Activated CD4-positive, alpha-beta T cell treated with anti-CD3 and anti-CD28 coated beads for 36 hours (primary cell): Measurements from ENCODE around the gene ECHDC3. TPM values are rescaled to one million over a fixed set of nuclear protein-coding genes. Genes with fewer than 3 reads are reported as not detected.
A peak's percentile ranks its signal among the peaks of the same experiment; 100 is the strongest.

Source experiments
- ATAC-seq: fragments of 200-7000 bp; cut with Tn5 transposase; one replicate; pipeline ENCODE4 v1.10.0; 2021; ENCODE audit warnings: mild to moderate bottlenecking, moderate library complexity
- CTCF ChIA-PET: fragments of 350-600 bp; sonication (Branson Sonifier 250); formaldehyde crosslinking; loops from one replicate; lab custom pipeline; 2021; ENCODE audit warnings: antibody characterized with exemption; lab: Charles Lee
- POLR2A ChIA-PET: fragments of 350-600 bp; sonication (Branson Sonifier 250); formaldehyde crosslinking; loops from one replicate; lab custom pipeline; 2021; ENCODE audit warnings: antibody characterized with exemption, inconsistent platforms; lab: Charles Lee
- DNase-seq: peaks from one replicate; pipeline ENCODE4 v3.0.0-alpha.2; 2020
- H3K27ac Mint-ChIP-seq: one replicate; pipeline ENCODE4 v1.8.0; 2021; ENCODE audit warnings: mixed read lengths
- H3K27me3 Mint-ChIP-seq: one replicate; pipeline ENCODE4 v1.8.0; 2021; ENCODE audit warnings: mixed read lengths
- H3K36me3 Mint-ChIP-seq: one replicate; pipeline ENCODE4 v1.8.0; 2021; ENCODE audit warnings: low read depth, mixed read lengths
- H3K4me1 Mint-ChIP-seq: one replicate; pipeline ENCODE4 v1.8.0; 2021; ENCODE audit warnings: mixed read lengths
- H3K4me3 Mint-ChIP-seq: one replicate; pipeline ENCODE4 v1.8.0; 2021; ENCODE audit warnings: mild to moderate bottlenecking, moderate library complexity, mixed read lengths
- H3K9me3 Mint-ChIP-seq: one replicate; pipeline ENCODE4 v1.8.0; 2021; ENCODE audit warnings: low read depth, mixed read lengths
- intact Hi-C, 2 experiments: fragments of 100-400 bp; cut with DNase I in 1 of 2; cut with micrococcal nuclease in 1 of 2; formaldehyde crosslinking; loops; one replicate each; pipeline versions ENCODE4 v1.14.2 to v1.15.1; 2022 to 2024; cut with DNase I, micrococcal nuclease
- total RNA-seq, 2 experiments: library from RNA; stranded (reverse); gene quantifications; one replicate each; pipeline ENCODE4 v1.2.3, GENCODE V29; 2021

Gene ECHDC3
- total RNA-seq, 2 experiments from 2014 or later = 3.5 to 3.8 TPM

DNA sequence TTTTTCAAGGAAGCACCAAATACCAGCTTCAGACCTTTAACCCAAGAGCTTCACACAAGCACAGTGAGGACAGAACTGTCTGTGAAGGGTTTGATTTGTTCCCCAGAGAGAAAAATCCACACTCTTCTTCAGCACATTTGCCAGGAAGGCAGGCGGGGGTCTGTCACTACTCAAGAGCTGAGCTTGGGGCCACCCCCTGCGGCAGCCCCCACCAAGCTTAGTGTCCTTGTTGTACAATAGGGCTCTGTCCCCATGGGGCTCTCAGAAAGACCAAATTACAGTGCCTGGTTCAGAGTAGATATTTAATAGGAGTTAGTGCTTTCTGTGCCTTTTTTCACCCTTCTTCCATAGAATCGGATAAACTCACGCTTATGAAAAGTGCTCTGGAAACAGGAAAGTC is 12.4 kb downstream of the ECHDC3 start:
- intact Hi-C loops = no loop called here
- H3K4me1 Mint-ChIP-seq = peaks cover 6% of the 10 kb centered on the region
- POLR2A ChIA-PET = no interaction called here
- no peaks in the 10 kb centered on the region for H3K9me3 Mint-ChIP-seq
- no peaks in the 10 kb centered on the region for H3K36me3 Mint-ChIP-seq
- H3K4me3 Mint-ChIP-seq = no peak overlapping the region
- ATAC-seq = no peak
- DNase-seq = no peak
- no peaks in the 10 kb centered on the region for H3K27me3 Mint-ChIP-seq
- H3K27ac Mint-ChIP-seq = no peak overlapping the region
- CTCF ChIA-PET = interaction anchor here (0.6 to 9.7 kb wide), 4 partner anchors 22 to 241 kb away, joined by 3 to 125 read pairs (median 4); no protein-coding TSS in a partner anchor

DNA sequence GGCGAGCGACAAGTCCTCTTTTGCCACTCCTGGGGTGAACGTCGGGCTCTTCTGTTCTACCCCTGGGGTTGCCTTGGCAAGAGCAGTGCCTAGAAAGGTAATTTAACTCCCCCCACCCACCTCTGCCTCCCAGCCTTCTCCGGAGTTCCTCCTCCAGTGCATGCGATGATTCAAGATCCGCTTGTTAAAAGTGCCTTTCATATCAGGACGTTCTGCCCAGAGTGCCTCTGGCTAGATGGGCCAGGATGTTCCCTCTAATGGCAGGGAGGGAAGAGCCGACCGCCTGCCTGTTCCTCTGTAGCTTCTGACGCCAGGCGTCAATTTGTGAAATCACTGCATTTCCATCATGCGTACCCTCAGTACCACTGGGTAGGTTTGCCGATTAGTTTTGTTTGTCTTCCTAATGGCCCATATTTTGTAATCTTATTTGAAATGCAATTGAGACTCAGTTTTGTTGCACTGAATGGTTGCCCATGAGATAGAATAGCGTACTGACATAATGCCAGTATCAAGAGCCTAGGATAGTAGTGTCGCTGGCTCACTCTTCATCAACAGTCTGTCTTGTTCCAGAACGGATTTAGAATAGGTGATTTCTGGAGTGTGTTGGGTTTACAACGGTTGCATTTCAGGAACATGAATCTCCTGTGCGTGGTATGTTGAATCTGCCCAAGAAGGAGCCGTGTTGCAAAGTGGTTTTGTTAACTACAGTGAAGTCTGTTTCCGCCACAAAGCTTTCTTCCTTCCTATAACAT is 13.5 kb downstream of the ECHDC3 start:
- intact Hi-C loops = no loop called here
- no peaks in the 10 kb centered on the region for H3K27me3 Mint-ChIP-seq

GRCh38 chr10:11756766-11757315 is 14.7 kb downstream of the ECHDC3 start:
- Mint-ChIP-seq H3K9me3 (no peaks in the 10 kb centered on the region), H3K36me3 (no peaks in the 10 kb centered on the region), H3K4me3 (no peak overlapping the region), H3K27me3 (no peaks in the 10 kb centered on the region), H3K27ac (no peak overlapping the region), H3K4me1 (peaks cover 6% of the 10 kb centered on the region)
- intact Hi-C loops = no loop called here
- ChIA-PET POLR2A (interaction anchor here (1.5 kb wide), 1 partner anchor 242 kb away, joined by 3 read pairs; no protein-coding TSS in a partner anchor), CTCF (interaction anchor here (0.7 to 9.7 kb wide), 20 partner anchors 8 to 272 kb away, joined by 3 to 125 read pairs (median 5); no protein-coding TSS in a partner anchor)
- ATAC-seq (no peak), DNase-seq (no peak)

More for the DNA sequence above, 13.5 kb downstream of the ECHDC3 start:
- no peaks in the 10 kb centered on the region for H3K36me3 Mint-ChIP-seq
- DNase-seq = no peak
- no peaks in the 10 kb centered on the region for H3K9me3 Mint-ChIP-seq
- no peak for ATAC-seq
- no peak overlapping the region for H3K4me3 Mint-ChIP-seq
- H3K27ac Mint-ChIP-seq = no peak overlapping the region
- CTCF ChIA-PET = interaction anchor here (0.7 to 9.7 kb wide), 3 partner anchors 11 to 246 kb away, joined by 4 to 125 read pairs (median 4); no protein-coding TSS in a partner anchor
- POLR2A ChIA-PET = interaction anchor here (1.0 kb wide), 1 partner anchor 259 kb away, joined by 3 read pairs; no protein-coding TSS in a partner anchor
- H3K4me1 Mint-ChIP-seq = peaks cover 6% of the 10 kb centered on the region

GRCh38 chr10:11757454-11757820 is 15.3 kb downstream of the ECHDC3 start:
- ATAC-seq = no peak
- POLR2A ChIA-PET = interaction anchor here (1.5 kb wide), 1 partner anchor 242 kb away, joined by 3 read pairs; no protein-coding TSS in a partner anchor
- no peak overlapping the region for H3K4me3 Mint-ChIP-seq
- intact Hi-C loops = no loop called here
- H3K4me1 Mint-ChIP-seq = peaks cover 6% of the 10 kb centered on the region
- no peaks in the 10 kb centered on the region for H3K27me3 Mint-ChIP-seq
- no peak overlapping the region for H3K27ac Mint-ChIP-seq
- no peaks in the 10 kb centered on the region for H3K9me3 Mint-ChIP-seq
- DNase-seq = no peak
- H3K36me3 Mint-ChIP-seq = no peaks in the 10 kb centered on the region
- CTCF ChIA-PET = interaction anchor here (0.6 to 9.7 kb wide), 30 partner anchors 9 to 1028 kb away, joined by 3 to 125 read pairs (median 4); no protein-coding TSS in a partner anchor

- intact Hi-C loops = loop anchor here (1.0 kb wide), 1 partner anchor 243 kb away; no protein-coding TSS in a partner anchor
- POLR2A ChIA-PET = interaction anchor here (1.5 kb wide), 1 partner anchor 243 kb away, joined by 3 read pairs; no protein-coding TSS in a partner anchor
- H3K27ac Mint-ChIP-seq = peak overlapping the region; percentile 35
Observed at GRCh38 chr10:11757821-11758463, 15.8 kb downstream of the ECHDC3 start.

GRCh38 chr10:11758527-11759236 is 16.5 kb downstream of the ECHDC3 start:
- ChIA-PET POLR2A (no interaction called here), CTCF (interaction anchor here (0.6 to 9.7 kb wide), 23 partner anchors 9 to 283 kb away, joined by 3 to 125 read pairs (median 6); no protein-coding TSS in a partner anchor)
- peaks cover 6% of the 10 kb centered on the region for H3K4me1 Mint-ChIP-seq
- H3K9me3 Mint-ChIP-seq = no peaks in the 10 kb centered on the region
- H3K4me3 Mint-ChIP-seq = no peak overlapping the region
- intact Hi-C loops = loop anchor here (1.0 kb wide), 1 partner anchor 243 kb away; no protein-coding TSS in a partner anchor
- H3K27me3 Mint-ChIP-seq = no peaks in the 10 kb centered on the region
- no peak for DNase-seq
- ATAC-seq = no peak
- no peaks in the 10 kb centered on the region for H3K36me3 Mint-ChIP-seq
- H3K27ac Mint-ChIP-seq = no peak overlapping the region

More at GRCh38 chr10:11757821-11758463, 15.8 kb downstream of the ECHDC3 start:
- H3K4me3 Mint-ChIP-seq = no peak overlapping the region
- peak; percentile 100 for ATAC-seq
- H3K4me1 Mint-ChIP-seq = peaks cover 6% of the 10 kb centered on the region
- peak; percentile 93 for DNase-seq
- H3K27me3 Mint-ChIP-seq = no peaks in the 10 kb centered on the region
- no peaks in the 10 kb centered on the region for H3K9me3 Mint-ChIP-seq
- CTCF ChIA-PET = interaction anchor here (0.6 to 9.7 kb wide), 36 partner anchors 10 to 1028 kb away, joined by 3 to 125 read pairs (median 4); no protein-coding TSS in a partner anchor
- H3K36me3 Mint-ChIP-seq = no peaks in the 10 kb centered on the region

- no peaks in the 10 kb centered on the region for H3K36me3 Mint-ChIP-seq
- CTCF ChIA-PET = interaction anchor here (1.0 to 9.7 kb wide), 5 partner anchors 9 to 251 kb away, joined by 4 to 125 read pairs (median 9); no protein-coding TSS in a partner anchor
- no peak overlapping the region for H3K4me3 Mint-ChIP-seq
- peaks cover 6% of the 10 kb centered on the region for H3K4me1 Mint-ChIP-seq
- no peaks in the 10 kb centered on the region for H3K27me3 Mint-ChIP-seq
- intact Hi-C loops = no loop called here
- no peak for DNase-seq
- POLR2A ChIA-PET = no interaction called here
- H3K9me3 Mint-ChIP-seq = no peaks in the 10 kb centered on the region
- no peak overlapping the region for H3K27ac Mint-ChIP-seq
- no peak for ATAC-seq
Observed at GRCh38 chr10:11759347-11759746, 17.2 kb downstream of the ECHDC3 start.

- H3K4me1 Mint-ChIP-seq = peaks cover 6% of the 10 kb centered on the region
- intact Hi-C loops = no loop called here
- H3K36me3 Mint-ChIP-seq = no peaks in the 10 kb centered on the region
- POLR2A ChIA-PET = no interaction called here
- CTCF ChIA-PET = interaction anchor here (1.0 to 9.7 kb wide), 5 partner anchors 23 to 274 kb away, joined by 3 to 125 read pairs (median 4); no protein-coding TSS in a partner anchor
- ATAC-seq = no peak
- H3K27ac Mint-ChIP-seq = no peak overlapping the region
- no peak overlapping the region for H3K4me3 Mint-ChIP-seq
- no peaks in the 10 kb centered on the region for H3K9me3 Mint-ChIP-seq
- no peak for DNase-seq
- H3K27me3 Mint-ChIP-seq = no peaks in the 10 kb centered on the region
Observed at GRCh38 chr10:11760151-11760550, 18.0 kb downstream of the ECHDC3 start.

GRCh38 chr10:11760861-11761260 is 18.7 kb downstream of the ECHDC3 start:
- no peaks in the 10 kb centered on the region for H3K27me3 Mint-ChIP-seq
- no peak for ATAC-seq
- no peaks in the 10 kb centered on the region for H3K36me3 Mint-ChIP-seq
- ChIA-PET CTCF (interaction anchor here (1.0 to 9.7 kb wide), 4 partner anchors 230 to 275 kb away, joined by 3 to 125 read pairs (median 4); no protein-coding TSS in a partner anchor), POLR2A (no interaction called here)
- H3K9me3 Mint-ChIP-seq = no peaks in the 10 kb centered on the region
- peaks cover 6% of the 10 kb centered on the region for H3K4me1 Mint-ChIP-seq
- intact Hi-C loops = no loop called here
- no peak for DNase-seq
- H3K4me3 Mint-ChIP-seq = no peak overlapping the region
- H3K27ac Mint-ChIP-seq = no peak overlapping the region

DNA sequence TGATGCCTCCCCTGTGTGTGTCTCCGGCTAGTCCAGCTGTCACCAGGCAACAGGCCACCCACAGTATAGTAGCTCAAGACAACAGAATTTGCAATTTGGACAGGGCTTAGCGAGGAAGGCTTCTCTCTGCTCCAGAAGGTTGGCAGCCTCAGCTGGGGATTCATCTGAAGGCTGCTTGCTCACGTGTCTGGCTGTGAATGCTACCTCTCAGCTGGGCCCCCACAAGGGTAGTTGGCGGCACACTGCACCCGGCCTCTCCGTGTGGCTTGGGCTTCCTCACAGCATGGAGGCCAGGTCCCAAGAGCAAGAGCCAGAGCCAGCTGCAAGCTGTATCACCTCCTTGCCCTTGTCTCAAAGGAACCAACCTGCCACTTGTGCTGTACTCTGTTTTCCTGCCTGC is 19.2 kb downstream of the ECHDC3 start:
- H3K27me3 Mint-ChIP-seq = no peaks in the 10 kb centered on the region
- no peaks in the 10 kb centered on the region for H3K9me3 Mint-ChIP-seq
- no peak for DNase-seq
- no peaks in the 10 kb centered on the region for H3K36me3 Mint-ChIP-seq
- H3K4me3 Mint-ChIP-seq = no peak overlapping the region
- no peak overlapping the region for H3K27ac Mint-ChIP-seq
- intact Hi-C loops = no loop called here
- CTCF ChIA-PET = interaction anchor here (9.7 kb wide), 1 partner anchor 248 kb away, joined by 125 read pairs; no protein-coding TSS in a partner anchor
- POLR2A ChIA-PET = no interaction called here
- no peak for ATAC-seq
- peaks cover 6% of the 10 kb centered on the region for H3K4me1 Mint-ChIP-seq
